HG02943 (cell line): ENCODE data around the gene GOLGA6L7.
"Not testable (repeated sequence)": the region's sequence is repeated elsewhere in the genome, so short reads cannot be mapped to it uniquely, and the experiment has no call there.

Source experiments
- ATAC-seq: cut with Tn5 transposase; IDR thresholded peaks from one replicate; pipeline ENCODE4 v1.9.1; 2021; ENCODE audit warnings: mild to moderate bottlenecking, low read depth, moderate library complexity; ENCODE audit not compliant: unreplicated experiment

GOLGA6L7 gene

GRCh38 chr15:28884151-28884940 lies 35.9 kb upstream of the GOLGA6L7 start:
- no peak for ATAC-seq

GRCh38 chr15:28881600-28881999 lies 33.2 kb upstream of the GOLGA6L7 start:
- no peak for ATAC-seq

GRCh38 chr15:28881170-28881569 lies 32.7 kb upstream of the GOLGA6L7 start:
- ATAC-seq, result no peak

GRCh38 chr15:28880680-28881079 lies 32.2 kb upstream of the GOLGA6L7 start:
- ATAC-seq, result no peak

- no peak for ATAC-seq
These were observed 31.1 kb upstream of the GOLGA6L7 start for GRCh38 chr15:28879551-28879950.

GRCh38 chr15:28878209-28878608 lies 29.8 kb upstream of the GOLGA6L7 start:
- no peak for ATAC-seq

GRCh38 chr15:28876845-28877185 lies 28.4 kb upstream of the GOLGA6L7 start:
- ATAC-seq, result no peak

GRCh38 chr15:28876131-28876844 lies 27.8 kb upstream of the GOLGA6L7 start:
- ATAC-seq, result no peak

GRCh38 chr15:28875461-28876000 lies 27.1 kb upstream of the GOLGA6L7 start:
- no peak for ATAC-seq

- no peak for ATAC-seq
These were observed 25.2 kb upstream of the GOLGA6L7 start for GRCh38 chr15:28873585-28874190.

GRCh38 chr15:28873006-28873405 lies 24.6 kb upstream of the GOLGA6L7 start:
- ATAC-seq, result no peak

GRCh38 chr15:28871168-28871567 lies 22.7 kb upstream of the GOLGA6L7 start:
- ATAC-seq, result no peak

GRCh38 chr15:28868744-28869345 lies 20.4 kb upstream of the GOLGA6L7 start:
- ATAC-seq, result no peak

- not testable (repeated sequence) for ATAC-seq
These were observed 13.3 kb upstream of the GOLGA6L7 start for GRCh38 chr15:28861589-28862293.

GRCh38 chr15:28861031-28861534 lies 12.6 kb upstream of the GOLGA6L7 start:
- ATAC-seq, result no peak

GRCh38 chr15:28854578-28854977 lies 6.1 kb upstream of the GOLGA6L7 start:
- not testable (repeated sequence) for ATAC-seq

- not testable (repeated sequence) for ATAC-seq
These were observed 5.2 kb upstream of the GOLGA6L7 start for GRCh38 chr15:28853654-28854053.

GRCh38 chr15:28849766-28850165 lies 1.3 kb upstream of the GOLGA6L7 start:
- ATAC-seq, result not testable (repeated sequence)

- ATAC-seq, result not testable (repeated sequence)
These were observed 827 bp upstream of the GOLGA6L7 start for GRCh38 chr15:28849271-28849670.

- not testable (repeated sequence) for ATAC-seq
These were observed 485 bp downstream of the GOLGA6L7 start for GRCh38 chr15:28847959-28848358.
